Peyer's patch (tissue), 4 donors: ENCODE results near the gene SIAE.

Experiments
- CTCF ChIP-seq, 6 experiments: fragments of 450-650 bp in 4 of 6; fragments of 200-600 bp in 2 of 6; sonication (generic) in 1 of 6; IDR thresholded peaks; one replicate each; pipeline ENCODE4 v1.5.1; 2017 to 2019; ENCODE audit warnings: antibody characterized with exemption in 6 of 6, mild to moderate bottlenecking in 3 of 6, moderate library complexity in 1 of 6
- POLR2A ChIP-seq, 2 donors: fragments of 450-650 bp; IDR thresholded peaks; one replicate each; pipeline ENCODE4 v1.5.1; 2017; ENCODE audit warnings: antibody characterized with exemption in 2 of 2, mild to moderate bottlenecking in 2 of 2, moderate library complexity in 2 of 2

GRCh38 chr11:124661553-124661952 is 12.0 kb downstream of the SIAE start:
- no peak for TF ChIP-seq CTCF (IDR thresholded peaks at IDR 0.05)
- TF ChIP-seq POLR2A (IDR thresholded peaks at IDR 0.05): no peak
